HEK293 (cell line): ENCODE results near the gene CDK5R2.
A peak's percentile ranks its signal among the peaks of the same experiment; 100 is the strongest.

Experiments used
- ATF2 ChIP-seq: fragments of 450-650 bp; formaldehyde crosslinking; IDR thresholded peaks from 2 replicates; pipeline ENCODE4 v1.5.1; 2016; ENCODE audit warnings: missing biosample characterization, missing genetic modification characterization, low read depth
- PRDM2 ChIP-seq: fragments of 450-650 bp; formaldehyde crosslinking; IDR thresholded peaks from 2 replicates; pipeline ENCODE4 v1.5.1; 2016; ENCODE audit warnings: missing biosample characterization, missing genetic modification characterization, borderline replicate concordance
- SP3 ChIP-seq: fragments of 450-650 bp; formaldehyde crosslinking; IDR thresholded peaks from 2 replicates; pipeline ENCODE4 v1.5.1; 2016; ENCODE audit warnings: missing biosample characterization, missing genetic modification characterization
- SP7 ChIP-seq: fragments of 450-650 bp; formaldehyde crosslinking; IDR thresholded peaks from 2 replicates; pipeline ENCODE4 v1.5.1; 2016; ENCODE audit warnings: missing biosample characterization, missing genetic modification characterization
- WT1 ChIP-seq: fragments of 450-650 bp; formaldehyde crosslinking; IDR thresholded peaks from 2 replicates; pipeline ENCODE4 v1.5.1; 2016; ENCODE audit warnings: missing biosample characterization, missing genetic modification characterization
- ZFP69B ChIP-seq: fragments of 450-650 bp; formaldehyde crosslinking; IDR thresholded peaks from 2 replicates; pipeline ENCODE4 v1.5.1; 2016; ENCODE audit warnings: missing biosample characterization, missing genetic modification characterization
- ZNF112 ChIP-seq: fragments of 450-650 bp; formaldehyde crosslinking; IDR thresholded peaks from 2 replicates; pipeline ENCODE4 v1.5.0; 2017; ENCODE audit warnings: missing biosample characterization, missing genetic modification characterization
- ZNF169 ChIP-seq: fragments of 450-650 bp; formaldehyde crosslinking; IDR thresholded peaks from 2 replicates; pipeline ENCODE4 v1.5.1; 2016; ENCODE audit warnings: missing biosample characterization, missing genetic modification characterization
- ZNF274 ChIP-seq, 2 experiments: fragments of 200-500 bp in 1 of 2; fragments of 450-650 bp in 1 of 2; sonication (Bioruptor generic) in 1 of 2; formaldehyde crosslinking in 1 of 2; IDR thresholded peaks; 2 replicates each; pipeline versions ENCODE4 v1.5.1 to v1.6.1; 2014 to 2016; ENCODE audit warnings: borderline replicate concordance in 1 of 2, inconsistent platforms in 1 of 2, low read length in 1 of 2, missing biosample characterization in 1 of 2, missing genetic modification characterization in 1 of 2
- ZNF354C ChIP-seq: fragments of 450-650 bp; formaldehyde crosslinking; IDR thresholded peaks from 2 replicates; pipeline ENCODE4 v1.5.1; 2016; ENCODE audit warnings: missing biosample characterization, missing genetic modification characterization, low read depth, borderline replicate concordance
- ZNF362 ChIP-seq: fragments of 450-650 bp; formaldehyde crosslinking; IDR thresholded peaks from 2 replicates; pipeline ENCODE4 v1.5.1; 2016; ENCODE audit warnings: missing biosample characterization, missing genetic modification characterization
- ZNF510 ChIP-seq: fragments of 450-650 bp; formaldehyde crosslinking; IDR thresholded peaks from 2 replicates; pipeline ENCODE4 v1.5.1; 2018; ENCODE audit warnings: mild to moderate bottlenecking, missing genetic modification characterization, missing biosample characterization; ENCODE audit not compliant: insufficient replicate concordance
- ZNF514 ChIP-seq: fragments of 450-650 bp; formaldehyde crosslinking; IDR thresholded peaks from 2 replicates; pipeline ENCODE4 v1.5.1; 2016; ENCODE audit warnings: missing biosample characterization, missing genetic modification characterization
- ZNF544 ChIP-seq: fragments of 450-650 bp; formaldehyde crosslinking; IDR thresholded peaks from 2 replicates; pipeline ENCODE4 v1.5.0; 2017; ENCODE audit warnings: missing biosample characterization, missing genetic modification characterization
- ZNF585B ChIP-seq: fragments of 450-650 bp; formaldehyde crosslinking; IDR thresholded peaks from 2 replicates; pipeline ENCODE4 v1.5.1; 2016; ENCODE audit warnings: missing biosample characterization, missing genetic modification characterization
- ZNF629 ChIP-seq: fragments of 450-650 bp; formaldehyde crosslinking; IDR thresholded peaks from 2 replicates; pipeline ENCODE4 v1.5.1; 2017; ENCODE audit warnings: missing biosample characterization, missing genetic modification characterization
- ZNF654 ChIP-seq: fragments of 450-650 bp; formaldehyde crosslinking; IDR thresholded peaks from 2 replicates; pipeline ENCODE4 v1.5.1; 2016; ENCODE audit warnings: low read depth, missing biosample characterization, missing genetic modification characterization
- ZNF660 ChIP-seq: fragments of 450-650 bp; IDR thresholded peaks from 2 replicates; pipeline ENCODE4 v1.5.1; 2018; ENCODE audit warnings: missing biosample characterization, mild to moderate bottlenecking, missing genetic modification characterization
- TF ChIP-seq, protein P1 (sequence below): fragments of 450-650 bp; formaldehyde crosslinking; IDR thresholded peaks from 2 replicates; pipeline ENCODE4 v1.5.1; 2016; ENCODE audit warnings: missing biosample characterization, missing genetic modification characterization
- TF ChIP-seq, protein P2 (sequence below): fragments of 450-650 bp; formaldehyde crosslinking; IDR thresholded peaks from 2 replicates; pipeline ENCODE4 v1.5.1; 2016; ENCODE audit warnings: missing biosample characterization, missing genetic modification characterization
- TF ChIP-seq, protein P3 (sequence below): fragments of 450-650 bp; formaldehyde crosslinking; IDR thresholded peaks from 2 replicates; pipeline ENCODE4 v1.5.1; 2016; ENCODE audit warnings: missing biosample characterization, missing genetic modification characterization
- TF ChIP-seq, protein P4 (sequence below): fragments of 450-650 bp; IDR thresholded peaks from 2 replicates; pipeline ENCODE4 v1.5.1; 2018; ENCODE audit warnings: missing biosample characterization, mild to moderate bottlenecking, missing genetic modification characterization

CDK5R2 gene

GRCh38 chr2:218995972-218996711 lies 36.7 kb downstream of the CDK5R2 start (continued):
- TF ChIP-seq, protein P1, sequence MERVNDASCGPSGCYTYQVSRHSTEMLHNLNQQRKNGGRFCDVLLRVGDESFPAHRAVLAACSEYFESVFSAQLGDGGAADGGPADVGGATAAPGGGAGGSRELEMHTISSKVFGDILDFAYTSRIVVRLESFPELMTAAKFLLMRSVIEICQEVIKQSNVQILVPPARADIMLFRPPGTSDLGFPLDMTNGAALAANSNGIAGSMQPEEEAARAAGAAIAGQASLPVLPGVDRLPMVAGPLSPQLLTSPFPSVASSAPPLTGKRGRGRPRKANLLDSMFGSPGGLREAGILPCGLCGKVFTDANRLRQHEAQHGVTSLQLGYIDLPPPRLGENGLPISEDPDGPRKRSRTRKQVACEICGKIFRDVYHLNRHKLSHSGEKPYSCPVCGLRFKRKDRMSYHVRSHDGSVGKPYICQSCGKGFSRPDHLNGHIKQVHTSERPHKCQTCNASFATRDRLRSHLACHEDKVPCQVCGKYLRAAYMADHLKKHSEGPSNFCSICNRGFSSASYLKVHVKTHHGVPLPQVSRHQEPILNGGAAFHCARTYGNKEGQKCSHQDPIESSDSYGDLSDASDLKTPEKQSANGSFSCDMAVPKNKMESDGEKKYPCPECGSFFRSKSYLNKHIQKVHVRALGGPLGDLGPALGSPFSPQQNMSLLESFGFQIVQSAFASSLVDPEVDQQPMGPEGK = peak; percentile 90
- TF ChIP-seq ZNF362 (tag by site-specific recombination) (no peak), SP3 (tag by site-specific recombination) (peak; percentile 60), ZNF629 (tag by site-specific recombination) (peak; percentile 65), ZNF654 (tag by site-specific recombination) (peak; percentile 60), ZNF354C (tag by site-specific recombination) (no peak), PRDM2 (no peak), ZNF585B (no peak), ZNF514 (tag by site-specific recombination) (no peak), ZNF274 (IDR thresholded peaks at IDR 0.05; ENCODE audit: low read length) (no peak), ZNF274 (tag by site-specific recombination; IDR thresholded peaks at IDR 0.05; ENCODE audit: borderline replicate concordance) (no peak), ZNF510 (tag by site-specific recombination) (no peak), ATF2 (tag by site-specific recombination) (no peak), ZNF112 (tag by site-specific recombination) (no peak), ZNF169 (tag by site-specific recombination) (no peak), WT1 (tag by site-specific recombination) (0 out of 2 replicates have a peak, but pooled peaks have one; percentile 30), SP7 (tag by site-specific recombination) (peak; percentile 51; the same call in 1 of the 2 replicates), ZNF544 (tag by site-specific recombination) (no peak), ZNF660 (tag by site-specific recombination) (0 out of 2 replicates have a peak, but pooled peaks have one; percentile 33), ZFP69B (tag by site-specific recombination) (peak; percentile 90)
- TF ChIP-seq, protein P2, sequence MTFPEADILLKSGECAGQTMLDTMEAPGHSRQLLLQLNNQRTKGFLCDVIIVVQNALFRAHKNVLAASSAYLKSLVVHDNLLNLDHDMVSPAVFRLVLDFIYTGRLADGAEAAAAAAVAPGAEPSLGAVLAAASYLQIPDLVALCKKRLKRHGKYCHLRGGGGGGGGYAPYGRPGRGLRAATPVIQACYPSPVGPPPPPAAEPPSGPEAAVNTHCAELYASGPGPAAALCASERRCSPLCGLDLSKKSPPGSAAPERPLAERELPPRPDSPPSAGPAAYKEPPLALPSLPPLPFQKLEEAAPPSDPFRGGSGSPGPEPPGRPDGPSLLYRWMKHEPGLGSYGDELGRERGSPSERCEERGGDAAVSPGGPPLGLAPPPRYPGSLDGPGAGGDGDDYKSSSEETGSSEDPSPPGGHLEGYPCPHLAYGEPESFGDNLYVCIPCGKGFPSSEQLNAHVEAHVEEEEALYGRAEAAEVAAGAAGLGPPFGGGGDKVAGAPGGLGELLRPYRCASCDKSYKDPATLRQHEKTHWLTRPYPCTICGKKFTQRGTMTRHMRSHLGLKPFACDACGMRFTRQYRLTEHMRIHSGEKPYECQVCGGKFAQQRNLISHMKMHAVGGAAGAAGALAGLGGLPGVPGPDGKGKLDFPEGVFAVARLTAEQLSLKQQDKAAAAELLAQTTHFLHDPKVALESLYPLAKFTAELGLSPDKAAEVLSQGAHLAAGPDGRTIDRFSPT (tag by site-specific recombination) = no peak
- TF ChIP-seq, protein P3, sequence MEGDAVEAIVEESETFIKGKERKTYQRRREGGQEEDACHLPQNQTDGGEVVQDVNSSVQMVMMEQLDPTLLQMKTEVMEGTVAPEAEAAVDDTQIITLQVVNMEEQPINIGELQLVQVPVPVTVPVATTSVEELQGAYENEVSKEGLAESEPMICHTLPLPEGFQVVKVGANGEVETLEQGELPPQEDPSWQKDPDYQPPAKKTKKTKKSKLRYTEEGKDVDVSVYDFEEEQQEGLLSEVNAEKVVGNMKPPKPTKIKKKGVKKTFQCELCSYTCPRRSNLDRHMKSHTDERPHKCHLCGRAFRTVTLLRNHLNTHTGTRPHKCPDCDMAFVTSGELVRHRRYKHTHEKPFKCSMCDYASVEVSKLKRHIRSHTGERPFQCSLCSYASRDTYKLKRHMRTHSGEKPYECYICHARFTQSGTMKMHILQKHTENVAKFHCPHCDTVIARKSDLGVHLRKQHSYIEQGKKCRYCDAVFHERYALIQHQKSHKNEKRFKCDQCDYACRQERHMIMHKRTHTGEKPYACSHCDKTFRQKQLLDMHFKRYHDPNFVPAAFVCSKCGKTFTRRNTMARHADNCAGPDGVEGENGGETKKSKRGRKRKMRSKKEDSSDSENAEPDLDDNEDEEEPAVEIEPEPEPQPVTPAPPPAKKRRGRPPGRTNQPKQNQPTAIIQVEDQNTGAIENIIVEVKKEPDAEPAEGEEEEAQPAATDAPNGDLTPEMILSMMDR (tag by site-specific recombination) = peak; percentile 94
- TF ChIP-seq, protein P4, sequence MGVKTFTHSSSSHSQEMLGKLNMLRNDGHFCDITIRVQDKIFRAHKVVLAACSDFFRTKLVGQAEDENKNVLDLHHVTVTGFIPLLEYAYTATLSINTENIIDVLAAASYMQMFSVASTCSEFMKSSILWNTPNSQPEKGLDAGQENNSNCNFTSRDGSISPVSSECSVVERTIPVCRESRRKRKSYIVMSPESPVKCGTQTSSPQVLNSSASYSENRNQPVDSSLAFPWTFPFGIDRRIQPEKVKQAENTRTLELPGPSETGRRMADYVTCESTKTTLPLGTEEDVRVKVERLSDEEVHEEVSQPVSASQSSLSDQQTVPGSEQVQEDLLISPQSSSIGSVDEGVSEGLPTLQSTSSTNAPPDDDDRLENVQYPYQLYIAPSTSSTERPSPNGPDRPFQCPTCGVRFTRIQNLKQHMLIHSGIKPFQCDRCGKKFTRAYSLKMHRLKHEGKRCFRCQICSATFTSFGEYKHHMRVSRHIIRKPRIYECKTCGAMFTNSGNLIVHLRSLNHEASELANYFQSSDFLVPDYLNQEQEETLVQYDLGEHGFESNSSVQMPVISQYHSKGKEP (tag by site-specific recombination) = no peak
